Measurements from ENCODE around the gene LRRFIP1. TPM values are rescaled to one million over a fixed set of nuclear protein-coding genes. Genes with fewer than 3 reads are reported as not detected.

Gene LRRFIP1
- total RNA-seq, 1 donor from 2014 or later: 37.1 TPM

DNA sequence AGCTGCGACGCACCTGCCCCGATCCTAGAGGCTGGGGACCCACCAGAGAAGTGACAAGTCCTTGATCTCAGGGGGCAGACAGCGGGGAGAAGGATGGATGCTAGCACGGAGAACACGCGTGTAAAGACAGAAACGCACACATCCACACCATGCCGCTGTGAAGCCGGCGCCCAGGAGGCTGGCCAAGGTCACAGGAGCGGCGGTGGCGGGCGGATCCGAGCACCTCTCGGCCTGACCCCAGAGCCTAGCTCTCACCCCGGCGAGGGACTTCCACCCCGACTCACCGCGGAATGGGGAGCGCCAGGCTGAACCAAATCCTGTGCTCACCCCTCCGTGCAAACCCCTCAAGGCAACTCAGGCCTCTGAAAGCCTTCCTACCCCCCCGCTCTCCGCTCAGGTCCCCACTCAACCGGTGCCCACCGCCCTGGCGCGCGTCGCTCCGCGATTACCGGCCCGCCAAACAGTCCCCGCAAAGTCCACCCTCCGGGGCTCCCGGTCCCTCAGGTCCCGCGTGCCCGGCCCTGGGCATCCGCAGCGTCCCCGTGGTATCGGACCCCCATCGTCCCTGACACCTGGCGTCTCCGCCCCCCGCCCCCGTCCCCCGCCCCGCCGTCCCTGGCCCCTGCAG, 460 bp upstream of the LRRFIP1 start:
- Mint-ChIP-seq H3K4me3 (peak overlapping the region; percentile 83), H3K27ac (ENCODE audit: unreplicated experiment) (peak overlapping the region; percentile 50)

DNA sequence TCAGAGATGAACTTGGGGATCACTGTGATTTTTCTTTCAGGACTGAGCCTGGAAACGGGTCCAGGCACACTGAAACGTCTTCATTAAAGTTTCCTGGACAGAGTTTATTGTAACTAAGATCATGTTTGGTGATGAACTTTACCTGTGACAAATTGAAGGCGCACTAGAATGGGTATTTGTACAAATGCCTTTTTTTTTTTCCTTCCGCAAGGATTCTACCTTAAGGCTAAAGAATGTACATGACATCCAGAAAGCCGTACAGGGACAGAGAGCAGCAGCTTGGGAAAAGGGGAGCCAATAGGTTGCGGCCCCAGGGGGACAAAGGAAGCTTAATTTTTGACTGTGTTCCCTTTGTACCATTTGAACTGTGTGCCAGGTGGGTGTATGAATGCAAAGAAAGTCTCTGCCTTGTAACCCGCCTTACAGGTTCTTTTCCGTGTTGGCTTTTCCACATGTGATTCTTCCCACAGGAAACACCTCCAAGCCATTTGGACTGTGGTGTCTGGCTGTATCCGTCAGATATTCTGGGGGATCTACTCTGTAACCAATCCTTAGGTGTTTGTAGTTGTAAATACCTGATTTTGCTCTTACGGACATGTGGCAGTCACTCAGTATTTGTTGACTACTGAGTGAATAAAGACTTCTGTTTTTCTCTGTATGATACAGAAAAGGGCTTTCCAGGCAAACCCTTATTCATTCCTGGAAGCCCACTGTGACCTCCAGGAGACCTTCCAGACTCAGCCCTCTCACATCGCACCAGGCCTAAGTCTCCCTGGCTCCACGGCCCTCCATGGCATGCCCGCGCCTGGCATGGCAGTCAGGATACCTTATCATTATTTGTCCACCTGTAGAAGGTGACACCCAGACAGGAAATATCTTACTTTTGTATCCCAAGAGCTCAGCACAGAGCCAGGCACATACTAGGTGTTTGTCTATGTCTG, 1.1 kb downstream of the LRRFIP1 start:
- DNase-seq (ENCODE audit: low read depth, low spot score): no peak
- H3K4me1 Mint-ChIP-seq: peaks cover 50% of the 10 kb centered on the region
- TF ChIP-seq, protein P1, sequence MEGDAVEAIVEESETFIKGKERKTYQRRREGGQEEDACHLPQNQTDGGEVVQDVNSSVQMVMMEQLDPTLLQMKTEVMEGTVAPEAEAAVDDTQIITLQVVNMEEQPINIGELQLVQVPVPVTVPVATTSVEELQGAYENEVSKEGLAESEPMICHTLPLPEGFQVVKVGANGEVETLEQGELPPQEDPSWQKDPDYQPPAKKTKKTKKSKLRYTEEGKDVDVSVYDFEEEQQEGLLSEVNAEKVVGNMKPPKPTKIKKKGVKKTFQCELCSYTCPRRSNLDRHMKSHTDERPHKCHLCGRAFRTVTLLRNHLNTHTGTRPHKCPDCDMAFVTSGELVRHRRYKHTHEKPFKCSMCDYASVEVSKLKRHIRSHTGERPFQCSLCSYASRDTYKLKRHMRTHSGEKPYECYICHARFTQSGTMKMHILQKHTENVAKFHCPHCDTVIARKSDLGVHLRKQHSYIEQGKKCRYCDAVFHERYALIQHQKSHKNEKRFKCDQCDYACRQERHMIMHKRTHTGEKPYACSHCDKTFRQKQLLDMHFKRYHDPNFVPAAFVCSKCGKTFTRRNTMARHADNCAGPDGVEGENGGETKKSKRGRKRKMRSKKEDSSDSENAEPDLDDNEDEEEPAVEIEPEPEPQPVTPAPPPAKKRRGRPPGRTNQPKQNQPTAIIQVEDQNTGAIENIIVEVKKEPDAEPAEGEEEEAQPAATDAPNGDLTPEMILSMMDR (conservative IDR thresholded peaks at IDR 0.05): no peak
- peaks cover 9% of the 10 kb centered on the region for H3K36me3 Mint-ChIP-seq (ENCODE audit: low read depth)
- peak overlapping the region; percentile 89 for H3K27ac Mint-ChIP-seq (ENCODE audit: unreplicated experiment)
- peaks cover 22% of the 10 kb centered on the region for H3K27me3 Mint-ChIP-seq (ENCODE audit: low read depth)
- peak overlapping the region; percentile 93 for H3K4me3 Mint-ChIP-seq
- no peaks in the 10 kb centered on the region for H3K9me3 Mint-ChIP-seq

More for the DNA sequence above, 460 bp upstream of the LRRFIP1 start:
- Mint-ChIP-seq H3K36me3 (ENCODE audit: low read depth) (peaks cover 4% of the 10 kb centered on the region), H3K27me3 (ENCODE audit: low read depth) (peaks cover 24% of the 10 kb centered on the region), H3K9me3 (no peaks in the 10 kb centered on the region), H3K4me1 (peaks cover 50% of the 10 kb centered on the region)
- DNase-seq (ENCODE audit: low read depth, low spot score): no peak
- TF ChIP-seq, protein P1 (conservative IDR thresholded peaks at IDR 0.05): no peak

DNA sequence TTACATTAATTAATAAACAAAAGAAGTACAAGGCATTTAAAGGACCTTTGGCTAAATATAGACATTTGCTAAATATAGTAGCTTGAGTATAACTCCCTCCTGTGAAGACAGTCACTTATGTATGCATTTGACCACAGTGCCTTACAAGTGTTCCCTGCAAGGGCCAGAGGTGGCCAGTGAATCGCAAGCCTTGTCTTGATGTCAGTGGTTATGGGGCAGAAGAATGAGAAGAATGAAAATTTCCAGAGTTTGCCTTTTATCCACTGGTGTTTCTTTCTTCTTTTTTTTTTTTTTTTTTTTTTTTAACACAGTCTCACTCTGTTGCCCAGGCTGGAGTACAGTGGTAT, 1.8 kb downstream of the LRRFIP1 start:
- Mint-ChIP-seq H3K4me1 (peaks cover 50% of the 10 kb centered on the region), H3K27me3 (ENCODE audit: low read depth) (peaks cover 21% of the 10 kb centered on the region)
- TF ChIP-seq, protein P1 (conservative IDR thresholded peaks at IDR 0.05): no peak

DNA sequence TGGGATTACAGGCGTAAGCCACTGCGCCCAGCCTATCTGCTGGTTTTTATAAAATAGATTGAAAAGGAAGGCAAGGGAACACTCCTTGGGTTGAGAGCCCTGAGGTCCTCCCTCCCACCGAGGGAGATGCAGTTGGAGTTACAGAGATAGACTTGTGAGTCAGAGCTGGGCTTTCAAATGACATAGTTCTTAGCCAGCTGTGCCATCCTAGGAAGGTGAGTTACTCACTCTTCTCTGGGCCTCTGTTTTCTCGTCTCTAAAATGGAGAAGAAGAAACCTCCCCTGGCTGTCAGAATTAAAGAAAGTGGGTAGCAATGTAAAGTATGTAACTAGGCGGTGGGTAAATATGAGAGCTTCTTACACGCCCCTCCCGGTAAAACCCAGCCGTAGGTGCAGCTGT, 2.4 kb downstream of the LRRFIP1 start:
- Mint-ChIP-seq H3K4me1 (peaks cover 47% of the 10 kb centered on the region), H3K36me3 (ENCODE audit: low read depth) (peaks cover 12% of the 10 kb centered on the region), H3K9me3 (peaks cover 4% of the 10 kb centered on the region), H3K27me3 (ENCODE audit: low read depth) (peaks cover 21% of the 10 kb centered on the region), H3K4me3 (peak overlapping the region; percentile 70), H3K27ac (ENCODE audit: unreplicated experiment) (no peak overlapping the region)
- DNase-seq (ENCODE audit: low read depth, low spot score): no peak
- TF ChIP-seq, protein P1 (conservative IDR thresholded peaks at IDR 0.05): no peak

More for the DNA sequence above, 1.8 kb downstream of the LRRFIP1 start:
- no peak for DNase-seq (ENCODE audit: low read depth, low spot score)
- H3K4me3 Mint-ChIP-seq: peak overlapping the region; percentile 93
- no peaks in the 10 kb centered on the region for H3K9me3 Mint-ChIP-seq
- peaks cover 9% of the 10 kb centered on the region for H3K36me3 Mint-ChIP-seq (ENCODE audit: low read depth)
- no peak overlapping the region for H3K27ac Mint-ChIP-seq (ENCODE audit: unreplicated experiment)

DNA sequence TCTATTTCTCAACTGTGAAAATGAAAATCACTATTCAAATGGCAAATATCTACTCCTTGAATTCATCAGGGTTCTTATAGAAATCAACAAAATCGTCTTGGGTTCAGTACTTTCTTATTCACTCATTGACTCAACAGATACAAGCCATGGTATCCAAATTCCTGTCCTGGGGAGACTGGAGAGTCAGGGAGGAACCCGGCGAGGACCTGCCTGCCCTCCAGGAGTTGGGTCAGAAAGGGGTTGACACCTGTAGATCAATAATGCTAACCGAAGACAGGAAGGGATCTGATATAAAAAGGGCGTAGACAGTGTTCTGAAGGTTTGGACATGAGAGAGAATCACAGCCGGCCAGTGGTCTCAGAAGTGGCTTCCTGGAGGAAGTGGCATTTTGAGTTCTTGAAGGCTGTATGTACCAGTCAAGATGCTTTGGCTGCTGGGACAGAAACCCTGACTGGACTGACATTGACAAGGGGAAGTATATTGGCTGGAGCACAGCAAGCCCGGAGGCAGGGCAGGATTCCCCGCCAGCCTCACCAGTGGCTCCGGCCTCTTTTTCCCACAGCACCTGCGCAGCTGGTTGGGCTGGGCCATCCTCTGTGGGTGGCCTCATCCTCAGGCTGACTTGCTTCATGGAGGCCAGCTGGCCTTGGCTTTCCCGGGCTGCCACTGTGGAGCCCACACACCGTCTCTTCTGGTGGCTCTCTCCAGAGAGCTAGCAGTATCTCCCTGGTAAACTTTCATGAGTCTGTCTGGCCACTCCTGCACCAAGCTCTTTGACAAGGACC, 3.0 kb downstream of the LRRFIP1 start:
- TF ChIP-seq, protein P1 (conservative IDR thresholded peaks at IDR 0.05): no peak
- Mint-ChIP-seq H3K4me3 (peak overlapping the region; percentile 70), H3K27ac (ENCODE audit: unreplicated experiment) (peak overlapping the region; percentile 81), H3K36me3 (ENCODE audit: low read depth) (peaks cover 15% of the 10 kb centered on the region), H3K4me1 (peaks cover 40% of the 10 kb centered on the region), H3K9me3 (peaks cover 7% of the 10 kb centered on the region), H3K27me3 (ENCODE audit: low read depth) (peaks cover 18% of the 10 kb centered on the region)
- no peak for DNase-seq (ENCODE audit: low read depth, low spot score)

Data from neural crest cell (in vitro differentiated cells).